Upper lobe of left lung (tissue), 4 donors: Measurements from ENCODE around the gene STAG1.

Experiments used
- CTCF ChIP-seq, 6 experiments: fragments of 450-650 bp in 4 of 6; fragments of 200-600 bp in 2 of 6; sonication (generic) in 2 of 6; IDR thresholded peaks; one replicate each; pipeline ENCODE4 v1.5.1; 2016 to 2019; ENCODE audit warnings: antibody characterized with exemption in 6 of 6
- POLR2A ChIP-seq, 4 donors: fragments of 450-650 bp; IDR thresholded peaks; one replicate each; pipeline ENCODE4 v1.5.1; 2016 to 2017; ENCODE audit warnings: antibody characterized with exemption in 4 of 4, mild to moderate bottlenecking in 2 of 4

GRCh38 chr3:136294176-136294575 lies 458.0 kb downstream of the STAG1 start:
- no peak for TF ChIP-seq POLR2A (IDR thresholded peaks at IDR 0.05)
- no peak for TF ChIP-seq CTCF (IDR thresholded peaks at IDR 0.05)
